Esophagus squamous epithelium (tissue), 4 donors: Measurements from ENCODE around the gene ABCB1.

Experiments used
- CTCF ChIP-seq, 6 experiments: fragments of 450-650 bp in 4 of 6; fragments of 200-600 bp in 2 of 6; sonication (generic) in 2 of 6; IDR thresholded peaks; one replicate each; pipeline ENCODE4 v1.5.1; 2016 to 2019; ENCODE audit warnings: antibody characterized with exemption in 6 of 6, mild to moderate bottlenecking in 4 of 6, moderate library complexity in 4 of 6
- POLR2A ChIP-seq, 4 donors: fragments of 450-650 bp; IDR thresholded peaks; one replicate each; pipeline ENCODE4 v1.6.1; 2017; ENCODE audit warnings: antibody characterized with exemption in 4 of 4, mild to moderate bottlenecking in 4 of 4, moderate library complexity in 3 of 4

GRCh38 chr7:87564296-87564963, 36.3 kb downstream of the ABCB1 start:
- TF ChIP-seq CTCF (IDR thresholded peaks at IDR 0.05) (peak in 3 of 6 experiments; percentile 22 to 28 (median 23)), POLR2A (IDR thresholded peaks at IDR 0.05) (no peak)
